ENCODE results near the gene GSTM1.
"Not testable (repeated sequence)": the region's sequence is repeated elsewhere in the genome, so short reads cannot be mapped to it uniquely, and the experiment has no call there.

The GSTM1 gene

DNA sequence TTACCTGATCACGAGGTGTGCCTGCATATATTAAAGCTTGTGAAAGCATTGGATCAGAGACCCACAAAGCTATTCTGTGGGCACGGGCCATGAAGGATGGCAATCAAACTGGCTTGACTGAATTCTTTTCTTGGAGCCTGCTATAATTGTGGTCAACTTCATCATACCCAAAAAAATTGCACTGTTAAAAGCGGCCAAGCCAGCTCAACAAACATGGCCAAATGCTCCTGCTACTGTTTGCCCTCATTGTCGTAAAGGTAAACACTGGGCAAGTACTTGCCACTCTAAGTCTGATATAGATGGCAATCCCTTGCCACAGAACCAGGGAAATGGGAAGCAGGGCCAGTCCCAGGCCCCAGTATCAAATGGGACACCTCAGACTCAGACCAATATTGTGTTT is 17.8 kb downstream of the GSTM1 start:
- H3K36me3 ChIP-seq (ENCODE audit: insufficient read depth, low read length): no peaks in the 10 kb centered on the region
- H3K9me3 ChIP-seq (ENCODE audit: insufficient read depth, low read depth, low read length): peaks cover 18% of the 10 kb centered on the region
- H3K27me3 ChIP-seq (ENCODE audit: insufficient read depth, low read length): no peaks in the 10 kb centered on the region
- no peaks in the 10 kb centered on the region for H3K4me1 ChIP-seq (ENCODE audit: insufficient read depth, low read length)
- no peak overlapping the region for H3K27ac ChIP-seq (ENCODE audit: low read depth, low read length)
- H3K4me3 ChIP-seq (ENCODE audit: low read length): no peak overlapping the region
- no peak overlapping the region for H3K9ac ChIP-seq (ENCODE audit: low read depth, low read length)
- 94% methylated on average over 4 of the region's 4 CpGs for WGBS

DNA sequence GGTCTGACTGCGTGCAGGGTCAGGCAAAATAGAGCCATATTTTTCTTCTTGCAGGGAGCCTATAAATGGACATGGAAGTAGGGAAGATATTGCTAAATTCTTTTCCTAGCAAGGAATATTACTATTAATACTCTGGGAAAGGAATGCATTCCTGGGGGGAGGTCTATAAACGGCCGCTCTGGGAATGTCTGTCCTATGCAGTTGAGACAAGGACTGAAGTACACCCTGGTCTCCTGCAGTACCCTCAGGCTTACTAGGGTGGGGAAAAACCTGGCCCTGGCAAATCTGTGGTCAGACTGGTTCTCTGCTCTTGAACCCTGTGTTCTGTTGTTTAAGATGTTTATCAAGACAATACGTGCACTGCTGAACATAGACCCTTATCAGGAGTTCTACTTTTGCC is 21.3 kb downstream of the GSTM1 start:
- not testable (repeated sequence) for H3K27ac ChIP-seq (ENCODE audit: low read depth, low read length); H3K4me1 ChIP-seq (ENCODE audit: insufficient read depth, low read length); H3K4me3 ChIP-seq (ENCODE audit: low read length); H3K36me3 ChIP-seq (ENCODE audit: insufficient read depth, low read length); H3K9ac ChIP-seq (ENCODE audit: low read depth, low read length); H3K27me3 ChIP-seq (ENCODE audit: insufficient read depth, low read length)
- 90% methylated on average over 4 of the region's 4 CpGs for WGBS
- H3K9me3 ChIP-seq (ENCODE audit: insufficient read depth, low read depth, low read length): peaks cover 10% of the 10 kb centered on the region

DNA sequence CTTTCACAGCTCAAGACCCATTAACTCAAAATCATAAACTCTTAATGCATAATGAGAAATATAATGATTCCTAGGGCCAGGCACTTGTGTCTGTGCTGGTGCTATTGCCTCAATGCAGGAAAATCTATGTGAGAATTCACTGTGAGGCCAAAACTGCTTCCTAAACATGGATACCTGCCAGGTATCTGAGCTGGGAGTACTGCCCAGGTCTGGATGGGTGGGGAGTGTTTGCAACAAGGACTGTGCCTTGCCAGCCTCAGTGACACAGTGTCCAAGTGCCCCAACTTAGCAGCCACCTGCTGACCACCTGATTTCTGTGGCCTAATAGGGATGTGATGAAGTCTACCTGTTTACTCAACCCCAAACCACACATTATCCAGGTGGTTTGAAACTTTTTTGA is 22.2 kb downstream of the GSTM1 start:
- not testable (repeated sequence) for H3K36me3 ChIP-seq (ENCODE audit: insufficient read depth, low read length); H3K4me1 ChIP-seq (ENCODE audit: insufficient read depth, low read length); H3K4me3 ChIP-seq (ENCODE audit: low read length); H3K27ac ChIP-seq (ENCODE audit: low read depth, low read length); H3K9ac ChIP-seq (ENCODE audit: low read depth, low read length); H3K9me3 ChIP-seq (ENCODE audit: insufficient read depth, low read depth, low read length); H3K27me3 ChIP-seq (ENCODE audit: insufficient read depth, low read length)

DNA sequence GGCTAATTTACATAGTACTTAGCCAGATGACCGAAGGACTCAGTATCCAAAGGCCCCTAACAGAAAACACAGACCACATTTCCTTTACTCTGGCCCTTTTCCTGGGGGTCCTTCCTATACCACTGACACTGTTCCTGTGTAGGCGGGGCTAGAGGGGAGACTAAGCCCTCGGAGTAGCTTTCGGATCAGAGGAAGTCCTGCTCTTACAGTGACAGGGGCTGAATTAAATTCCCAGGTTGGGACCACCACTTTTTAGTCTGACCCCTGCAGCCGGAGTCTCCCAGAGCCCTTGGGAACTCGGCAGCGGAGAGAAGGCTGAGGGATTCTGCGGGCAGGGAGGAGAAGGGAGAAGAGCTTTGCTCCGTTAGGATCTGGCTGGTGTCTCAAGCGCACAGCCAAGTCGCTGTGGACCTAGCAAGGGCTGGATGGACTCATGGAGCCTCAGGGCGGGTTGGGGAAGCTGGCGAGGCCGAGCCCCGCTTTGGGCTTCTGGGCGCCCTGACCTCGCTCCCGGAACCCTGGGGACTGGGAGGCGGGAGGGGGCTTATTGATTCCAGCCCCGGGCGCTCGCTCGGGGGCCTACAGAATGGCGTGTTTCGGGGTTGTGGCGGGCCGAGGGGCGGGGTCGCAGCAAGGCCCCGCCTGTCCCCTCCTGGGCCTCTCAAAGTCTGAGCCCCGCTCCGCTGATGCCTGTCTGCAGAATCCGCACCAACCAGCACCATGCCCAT is 24.1 kb downstream of the GSTM1 start, which contains the start of gene GSTM5:
Gene GSTM5, plus strand, starts transcription at position 659 of the 728 bp plus-strand sequence. Its CDS starts 62 bp downstream, at position 721.
- not testable (repeated sequence) for H3K4me3 ChIP-seq (ENCODE audit: low read length); H3K36me3 ChIP-seq (ENCODE audit: insufficient read depth, low read length); H3K27ac ChIP-seq (ENCODE audit: low read depth, low read length); H3K4me1 ChIP-seq (ENCODE audit: insufficient read depth, low read length); H3K9me3 ChIP-seq (ENCODE audit: insufficient read depth, low read depth, low read length); H3K27me3 ChIP-seq (ENCODE audit: insufficient read depth, low read length); H3K9ac ChIP-seq (ENCODE audit: low read depth, low read length)
- WGBS: 92% methylated on average over 32 of the region's 33 CpGs

DNA sequence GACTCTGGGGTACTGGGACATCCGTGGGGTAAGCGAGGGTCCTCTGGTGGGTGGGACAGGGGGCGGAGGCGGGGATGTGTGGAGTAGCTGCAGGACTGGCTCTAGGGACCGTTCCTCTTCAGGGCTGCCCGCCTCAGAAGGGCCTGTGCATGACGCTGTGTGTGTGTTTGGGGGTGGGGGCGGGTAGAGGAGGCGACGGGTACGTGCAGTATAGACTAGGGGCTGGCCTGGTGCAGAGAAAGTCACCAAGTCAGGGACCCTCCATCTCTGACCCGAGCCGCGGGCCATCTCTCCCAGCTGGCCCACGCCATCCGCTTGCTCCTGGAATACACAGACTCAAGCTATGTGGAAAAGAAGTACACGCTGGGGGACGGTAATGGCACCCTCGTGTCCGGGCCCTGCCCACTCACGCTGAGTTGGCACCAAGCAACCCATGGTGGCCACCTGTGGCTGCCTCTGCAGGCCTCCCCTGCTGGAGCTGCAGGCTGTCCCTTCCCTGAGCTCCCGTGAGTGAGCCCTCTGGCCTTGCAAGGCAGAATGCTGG is 24.8 kb downstream of the GSTM1 start:
- H3K9ac ChIP-seq (ENCODE audit: low read depth, low read length): no peak overlapping the region
- H3K27me3 ChIP-seq (ENCODE audit: insufficient read depth, low read length): peaks cover 3% of the 10 kb centered on the region
- no peak overlapping the region for H3K4me3 ChIP-seq (ENCODE audit: low read length)
- WGBS: 96% methylated on average over 22 of the region's 22 CpGs
- H3K36me3 ChIP-seq (ENCODE audit: insufficient read depth, low read length): no peaks in the 10 kb centered on the region
- no peaks in the 10 kb centered on the region for H3K4me1 ChIP-seq (ENCODE audit: insufficient read depth, low read length)
- no peak overlapping the region for H3K27ac ChIP-seq (ENCODE audit: low read depth, low read length)
- peaks cover 9% of the 10 kb centered on the region; the same call in 1 of the 2 replicates for H3K9me3 ChIP-seq (ENCODE audit: insufficient read depth, low read depth, low read length)

DNA sequence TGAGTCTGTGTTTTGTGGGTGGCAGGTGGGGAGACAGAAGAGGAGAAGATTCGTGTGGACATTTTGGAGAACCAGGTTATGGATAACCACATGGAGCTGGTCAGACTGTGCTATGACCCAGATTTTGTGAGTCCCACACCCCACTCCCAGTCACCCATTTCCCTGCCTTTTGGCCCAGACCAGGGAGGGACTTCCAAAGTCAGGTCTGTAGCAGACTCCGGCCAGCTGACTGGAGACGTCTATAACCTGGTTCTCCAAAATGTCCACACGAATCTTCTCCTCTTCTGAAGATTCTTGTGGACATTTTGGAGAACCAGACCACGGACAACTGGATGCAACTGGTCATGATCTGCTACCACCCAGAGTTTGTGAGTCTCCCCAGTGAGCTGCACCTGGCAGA is 26.0 kb downstream of the GSTM1 start:
- Histone ChIP-seq H3K27me3 (ENCODE audit: insufficient read depth, low read length) (peaks cover 3% of the 10 kb centered on the region), H3K4me3 (ENCODE audit: low read length) (no peak overlapping the region), H3K36me3 (ENCODE audit: insufficient read depth, low read length) (no peaks in the 10 kb centered on the region), H3K27ac (ENCODE audit: low read depth, low read length) (no peak overlapping the region), H3K4me1 (ENCODE audit: insufficient read depth, low read length) (no peaks in the 10 kb centered on the region), H3K9ac (ENCODE audit: low read depth, low read length) (no peak overlapping the region), H3K9me3 (ENCODE audit: insufficient read depth, low read depth, low read length) (0 out of 2 replicates have a peak, but pooled peaks cover 4% of the 10 kb centered on the region)
- 92% methylated on average over 5 of the region's 5 CpGs for WGBS

DNA sequence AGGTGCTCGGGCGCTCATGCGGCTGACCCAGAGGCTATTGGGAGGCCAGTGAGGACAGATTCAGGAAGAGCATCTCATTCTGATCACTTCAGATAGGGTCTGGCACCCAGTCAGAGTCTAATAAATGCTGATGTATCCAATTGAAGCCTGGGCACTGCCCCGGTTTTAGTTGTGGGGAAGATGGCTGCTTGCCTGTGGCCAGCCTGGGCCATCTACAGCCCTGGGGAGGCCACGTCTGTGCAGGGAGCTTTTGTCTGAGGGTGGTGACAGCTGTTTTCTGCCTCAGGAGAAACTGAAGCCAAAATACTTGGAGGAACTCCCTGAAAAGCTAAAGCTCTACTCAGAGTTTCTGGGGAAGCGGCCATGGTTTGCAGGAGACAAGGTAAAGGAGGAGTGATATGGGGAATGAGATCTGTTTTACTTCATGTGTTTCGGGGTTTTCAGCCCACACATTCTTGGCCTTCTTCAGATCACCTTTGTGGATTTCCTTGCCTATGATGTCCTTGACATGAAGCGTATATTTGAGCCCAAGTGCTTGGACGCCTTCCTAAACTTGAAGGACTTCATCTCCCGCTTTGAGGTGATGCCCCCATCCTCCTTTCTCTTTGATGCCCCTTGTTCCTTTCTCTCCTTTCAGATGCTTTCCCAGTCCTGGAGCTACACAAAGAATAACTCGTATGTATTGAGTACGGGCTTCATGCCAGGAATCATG is 27.2 kb downstream of the GSTM1 start:
- Histone ChIP-seq H3K27me3 (ENCODE audit: insufficient read depth, low read length) (peaks cover 3% of the 10 kb centered on the region), H3K36me3 (ENCODE audit: insufficient read depth, low read length) (no peaks in the 10 kb centered on the region), H3K9me3 (ENCODE audit: insufficient read depth, low read depth, low read length) (no peaks in the 10 kb centered on the region), H3K4me1 (ENCODE audit: insufficient read depth, low read length) (no peaks in the 10 kb centered on the region), H3K27ac (ENCODE audit: low read depth, low read length) (no peak overlapping the region), H3K4me3 (ENCODE audit: low read length) (no peak overlapping the region), H3K9ac (ENCODE audit: low read depth, low read length) (no peak overlapping the region)
- 92% methylated on average over 12 of the region's 12 CpGs for WGBS

DNA sequence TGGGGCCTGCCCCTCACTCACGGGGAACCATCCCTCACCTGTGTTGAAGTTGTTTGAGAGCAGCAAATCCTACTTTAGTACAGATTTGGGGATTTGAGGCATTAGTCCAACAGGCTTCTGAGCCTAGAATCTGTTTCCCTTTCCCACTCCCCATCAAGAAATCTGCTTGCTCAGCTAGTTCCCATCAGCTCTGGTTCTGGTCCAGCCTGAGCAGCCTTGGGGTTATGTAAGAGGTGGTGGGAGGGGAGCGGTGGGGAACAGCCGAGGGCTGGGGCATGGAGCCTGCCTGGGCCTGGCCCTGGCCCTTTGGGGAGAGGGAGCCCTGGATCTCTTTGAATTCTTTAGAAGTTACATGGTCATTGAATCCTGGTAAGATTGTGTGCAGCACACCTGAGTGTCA is 28.5 kb downstream of the GSTM1 start:
- Histone ChIP-seq H3K27ac (ENCODE audit: low read depth, low read length) (no peak overlapping the region), H3K4me3 (ENCODE audit: low read length) (no peak overlapping the region), H3K36me3 (ENCODE audit: insufficient read depth, low read length) (no peaks in the 10 kb centered on the region), H3K9ac (ENCODE audit: low read depth, low read length) (no peak overlapping the region), H3K9me3 (ENCODE audit: insufficient read depth, low read depth, low read length) (no peaks in the 10 kb centered on the region), H3K4me1 (ENCODE audit: insufficient read depth, low read length) (no peaks in the 10 kb centered on the region), H3K27me3 (ENCODE audit: insufficient read depth, low read length) (peaks cover 3% of the 10 kb centered on the region)
- whole genome bisulfite sequencing: 93% methylated on average over 3 of the region's 3 CpGs

DNA sequence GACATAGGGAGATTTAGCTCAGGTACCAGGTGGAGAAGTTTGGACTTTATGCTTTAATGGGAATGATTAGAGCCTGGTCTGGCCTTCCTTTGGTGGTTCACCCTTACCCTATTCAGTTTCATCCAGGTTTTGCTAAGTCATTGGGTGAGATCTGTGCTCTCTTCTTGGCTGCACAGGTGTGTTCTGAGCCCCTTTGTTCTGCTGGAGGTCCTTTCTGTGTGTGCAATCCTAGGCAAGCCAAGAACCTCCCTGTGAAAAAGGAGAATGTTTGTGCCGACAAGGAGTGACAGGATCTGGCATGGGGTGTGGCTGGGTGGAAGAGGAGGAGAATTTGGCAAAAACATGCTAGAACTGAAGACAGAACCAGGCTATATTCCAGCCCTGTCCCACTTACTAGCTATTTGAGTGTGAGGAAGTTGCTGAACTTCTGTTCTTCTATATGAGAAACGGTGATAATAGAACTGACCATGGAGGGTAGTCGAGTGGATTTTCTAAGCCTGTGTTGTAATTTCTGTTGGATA is 29.0 kb downstream of the GSTM1 start:
- Histone ChIP-seq H3K4me1 (ENCODE audit: insufficient read depth, low read length) (no peaks in the 10 kb centered on the region), H3K27ac (ENCODE audit: low read depth, low read length) (no peak overlapping the region), H3K9ac (ENCODE audit: low read depth, low read length) (no peak overlapping the region), H3K9me3 (ENCODE audit: insufficient read depth, low read depth, low read length) (no peaks in the 10 kb centered on the region), H3K27me3 (ENCODE audit: insufficient read depth, low read length) (peaks cover 3% of the 10 kb centered on the region), H3K36me3 (ENCODE audit: insufficient read depth, low read length) (no peaks in the 10 kb centered on the region), H3K4me3 (ENCODE audit: low read length) (no peak overlapping the region)
- WGBS: 90% methylated on average over 3 of the region's 3 CpGs

DNA sequence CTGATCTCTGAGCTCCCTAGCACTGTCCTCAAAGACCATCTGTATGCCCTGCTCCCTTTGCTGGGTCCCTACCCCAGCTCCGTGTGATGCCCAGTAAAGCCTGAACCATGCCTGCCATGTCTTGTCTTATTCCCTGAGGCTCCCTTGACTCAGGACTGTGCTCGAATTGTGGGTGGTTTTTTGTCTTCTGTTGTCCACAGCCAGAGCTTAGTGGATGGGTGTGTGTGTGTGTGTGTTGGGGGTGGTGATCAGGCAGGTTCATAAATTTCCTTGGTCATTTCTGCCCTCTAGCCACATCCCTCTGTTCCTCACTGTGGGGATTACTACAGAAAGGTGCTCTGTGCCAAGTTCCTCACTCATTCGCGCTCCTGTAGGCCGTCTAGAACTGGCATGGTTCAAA is 30.1 kb downstream of the GSTM1 start:
- H3K4me3 ChIP-seq (ENCODE audit: low read length): no peak overlapping the region
- H3K4me1 ChIP-seq (ENCODE audit: insufficient read depth, low read length): no peaks in the 10 kb centered on the region
- peaks cover 3% of the 10 kb centered on the region for H3K27me3 ChIP-seq (ENCODE audit: insufficient read depth, low read length)
- H3K36me3 ChIP-seq (ENCODE audit: insufficient read depth, low read length): no peaks in the 10 kb centered on the region
- WGBS: 89% methylated on average over 5 of the region's 5 CpGs
- no peaks in the 10 kb centered on the region for H3K9me3 ChIP-seq (ENCODE audit: insufficient read depth, low read depth, low read length)
- no peak overlapping the region for H3K9ac ChIP-seq (ENCODE audit: low read depth, low read length)
- no peak overlapping the region for H3K27ac ChIP-seq (ENCODE audit: low read depth, low read length)

DNA sequence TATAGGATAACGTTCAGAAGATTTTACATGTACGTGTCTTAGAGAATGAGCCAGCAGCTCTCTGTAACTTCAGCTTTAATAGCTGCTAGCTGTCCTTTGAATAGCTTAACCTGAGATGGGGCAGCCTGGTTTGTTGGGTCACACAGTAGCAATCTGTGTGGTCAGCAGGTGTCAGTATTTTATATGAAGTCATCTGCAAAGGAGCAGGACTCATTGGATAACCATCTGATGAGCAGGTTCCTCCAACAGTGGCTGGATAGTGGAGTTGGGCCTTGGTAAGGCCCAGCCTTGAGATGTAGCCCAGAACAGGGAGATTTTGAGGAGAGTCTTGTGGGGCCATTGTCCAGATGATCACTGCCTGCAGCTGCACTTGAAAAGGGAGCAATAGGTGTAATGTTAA is 30.9 kb downstream of the GSTM1 start:
- H3K4me1 ChIP-seq (ENCODE audit: insufficient read depth, low read length): no peaks in the 10 kb centered on the region
- no peak overlapping the region for H3K4me3 ChIP-seq (ENCODE audit: low read length)
- no peaks in the 10 kb centered on the region for H3K36me3 ChIP-seq (ENCODE audit: insufficient read depth, low read length)
- H3K27me3 ChIP-seq (ENCODE audit: insufficient read depth, low read length): peaks cover 3% of the 10 kb centered on the region; the same call in 1 of the 2 replicates
- H3K9ac ChIP-seq (ENCODE audit: low read depth, low read length): no peak overlapping the region
- WGBS: 93% methylated on average over 2 of the region's 2 CpGs
- H3K27ac ChIP-seq (ENCODE audit: low read depth, low read length): no peak overlapping the region
- H3K9me3 ChIP-seq (ENCODE audit: insufficient read depth, low read depth, low read length): no peaks in the 10 kb centered on the region
